Right hindlimb (tissue), 1 donor: ENCODE results near the gene CFLAR.
"Not testable (repeated sequence)": the region's sequence is repeated elsewhere in the genome, so short reads cannot be mapped to it uniquely, and the experiment has no call there.

Experiments used
- DNase-seq: peaks from one replicate; pipeline ENCODE4 v3.0.0-alpha.2; 2018

Gene CFLAR

GRCh38 chr2:201183365-201183727, 67.4 kb downstream of the CFLAR start:
- no peak for DNase-seq

DNA sequence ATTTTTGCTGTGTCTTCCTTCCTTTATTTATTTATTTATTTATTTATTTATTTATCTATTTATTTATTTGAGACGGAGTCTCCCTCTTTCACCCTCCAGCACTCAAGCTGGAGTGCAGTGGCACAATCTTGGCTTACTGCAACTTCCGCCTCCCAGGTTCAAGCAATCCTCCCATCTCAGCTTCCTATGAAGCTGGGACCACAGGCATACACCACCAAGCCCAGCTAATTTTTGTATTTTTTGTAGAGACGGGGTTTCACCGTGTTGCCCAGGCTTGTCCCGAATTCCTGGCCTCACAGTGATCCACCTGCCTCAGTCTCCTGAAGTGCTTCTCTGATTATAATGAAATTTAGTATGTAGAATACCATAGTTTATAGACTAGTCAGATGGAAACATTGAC, 67.9 kb downstream of the CFLAR start:
- DNase-seq = not testable (repeated sequence)

GRCh38 chr2:201184248-201184647, 68.3 kb downstream of the CFLAR start:
- not testable (repeated sequence) for DNase-seq

DNA sequence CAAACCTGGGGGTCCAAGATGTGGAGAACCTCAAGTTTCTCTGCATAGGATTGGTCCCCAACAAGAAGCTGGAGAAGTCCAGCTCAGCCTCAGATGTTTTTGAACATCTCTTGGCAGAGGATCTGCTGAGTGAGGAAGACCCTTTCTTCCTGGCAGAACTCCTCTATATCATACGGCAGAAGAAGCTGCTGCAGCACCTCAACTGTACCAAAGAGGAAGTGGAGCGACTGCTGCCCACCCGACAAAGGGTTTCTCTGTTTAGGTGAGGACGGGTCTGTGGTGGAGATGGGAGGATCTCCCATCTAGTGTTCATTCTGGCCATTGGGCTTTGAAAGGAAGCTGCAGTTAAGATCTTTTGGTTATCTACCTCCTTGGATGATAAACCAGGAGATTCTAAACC, 69.9 kb downstream of the CFLAR start:
- DNase-seq = no peak

DNA sequence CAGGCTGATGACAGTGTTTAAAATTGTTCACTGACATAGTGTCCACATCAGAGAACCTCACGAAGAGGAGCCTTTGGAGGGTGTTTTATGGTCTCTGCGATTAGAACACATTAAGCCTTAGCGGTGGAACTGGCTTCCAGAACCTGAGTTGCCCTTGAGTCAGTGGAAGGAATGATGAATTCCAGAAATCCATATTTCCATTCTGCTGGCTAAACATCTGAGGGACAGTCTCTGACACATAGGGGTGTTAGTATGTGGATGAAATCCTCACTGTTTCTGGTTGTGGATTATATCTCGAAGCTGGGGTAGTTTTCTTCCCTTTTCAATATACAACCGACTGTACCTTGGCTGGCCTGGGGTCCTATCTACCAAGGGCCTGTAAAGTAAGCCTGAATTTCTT, 71.0 kb downstream of the CFLAR start:
- no peak for DNase-seq

DNA sequence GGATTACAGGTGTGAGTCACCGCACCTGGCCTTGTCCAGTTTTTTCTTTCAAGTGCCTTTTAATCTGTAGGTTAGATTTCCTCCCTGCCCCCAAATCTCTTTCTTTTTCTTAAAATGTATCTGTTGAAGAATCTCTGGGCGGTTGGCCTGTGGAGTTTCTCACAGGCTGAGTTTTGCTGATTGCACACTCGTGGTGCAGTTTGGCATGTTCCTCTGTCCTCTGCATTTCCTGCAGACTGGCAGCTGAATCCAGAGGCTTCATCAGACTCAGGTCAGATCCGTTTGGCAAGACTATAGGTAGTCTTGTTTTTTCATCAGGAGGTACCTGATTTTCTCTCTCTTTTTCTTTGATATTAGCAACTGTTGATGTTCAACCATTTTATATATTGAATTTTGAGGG, 72.5 kb downstream of the CFLAR start:
- no peak for DNase-seq

DNA sequence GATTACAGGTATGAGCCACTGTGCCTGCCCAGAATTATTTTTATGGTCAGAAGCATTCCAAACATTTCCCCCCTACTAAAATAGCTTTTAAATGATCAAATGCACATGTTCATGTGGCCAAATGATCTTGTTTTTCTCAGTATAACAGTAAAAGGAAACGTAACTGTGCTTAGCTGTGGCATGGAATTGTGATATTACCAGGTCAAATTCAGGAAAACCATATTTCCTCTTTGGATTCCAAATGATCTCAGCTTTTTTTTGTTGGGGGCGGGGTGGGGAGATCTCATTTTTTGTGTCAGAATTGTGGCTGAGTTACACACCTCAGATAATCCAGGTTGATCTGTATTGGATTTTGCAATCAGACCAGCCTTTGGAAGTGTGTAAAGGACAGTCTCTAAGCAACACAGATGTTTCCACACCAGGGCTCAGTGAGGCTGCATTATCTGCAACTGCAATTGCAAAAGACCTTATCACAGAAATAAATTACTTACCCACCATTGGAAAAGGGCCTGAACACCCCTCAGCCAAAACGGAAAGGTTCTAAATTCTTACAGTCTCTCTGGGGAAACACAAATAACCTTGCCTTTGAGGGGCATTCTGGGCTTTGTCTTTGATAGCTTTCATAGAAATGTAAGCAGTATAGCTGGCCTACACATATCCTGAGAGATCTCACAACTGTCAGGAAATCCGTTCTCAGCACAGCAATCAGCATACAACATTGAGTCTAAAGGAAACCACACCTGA, 75.3 kb downstream of the CFLAR start:
- no peak for DNase-seq

DNA sequence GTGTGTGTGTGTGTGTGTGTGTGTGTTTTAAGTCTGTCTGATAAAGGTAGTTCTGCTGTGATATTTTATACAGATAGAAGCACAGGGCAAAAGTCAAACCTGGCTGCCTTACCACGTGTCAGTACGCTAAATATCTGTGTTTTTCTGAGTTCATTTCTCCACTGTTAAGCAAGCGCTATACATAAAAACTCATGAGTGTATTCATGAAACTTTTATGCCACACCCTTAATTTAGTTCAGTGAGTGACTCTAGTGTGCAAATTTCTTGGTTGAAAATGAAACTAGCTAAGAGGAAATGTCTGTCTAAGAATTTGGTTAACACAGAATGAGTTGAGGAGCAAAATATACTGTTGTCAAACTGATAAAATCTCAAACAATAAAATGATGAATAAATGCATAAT, 78.1 kb downstream of the CFLAR start:
- DNase-seq = no peak

- DNase-seq = no peak
These were observed 79.4 kb downstream of the CFLAR start for GRCh38 chr2:201195331-201195730.

GRCh38 chr2:201196003-201196402, 80.0 kb downstream of the CFLAR start:
- no peak for DNase-seq

DNA sequence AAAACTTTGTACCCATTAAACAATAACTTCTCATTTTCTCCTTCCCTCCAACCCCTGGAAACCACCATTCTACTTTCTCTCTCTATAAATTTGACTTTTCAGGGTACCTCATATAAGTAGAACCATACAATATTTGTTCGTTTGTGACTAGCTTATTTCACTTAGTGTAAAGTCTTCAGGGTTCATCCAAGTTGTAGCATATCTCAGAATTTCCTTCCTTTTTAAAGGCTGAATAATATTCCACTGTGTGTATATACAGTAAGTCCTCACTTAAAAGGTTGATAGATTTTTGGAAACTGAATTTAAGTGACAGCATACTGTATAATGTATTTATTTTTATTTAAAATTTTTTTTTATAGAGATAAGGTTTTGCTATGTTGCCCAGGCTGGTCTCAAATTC, 80.8 kb downstream of the CFLAR start:
- no peak for DNase-seq

DNA sequence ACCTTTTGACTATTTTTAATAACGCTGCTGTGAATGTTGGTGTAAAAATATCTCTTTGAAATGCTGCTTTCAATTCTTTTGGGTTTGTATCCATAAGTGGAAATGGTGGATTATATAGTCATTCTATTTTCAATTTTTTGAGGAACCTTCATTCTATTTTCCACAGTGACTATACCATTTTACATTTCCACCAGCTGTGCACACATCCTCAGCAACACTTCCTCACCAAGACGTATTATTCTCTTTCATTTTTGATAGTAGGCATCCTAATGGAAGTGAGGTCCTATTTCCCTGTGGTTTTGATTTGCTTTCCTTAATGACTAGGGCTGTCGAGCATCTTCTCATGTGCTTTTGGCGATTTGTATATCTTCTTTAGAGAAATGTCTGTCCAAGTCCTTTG, 81.8 kb downstream of the CFLAR start:
- DNase-seq = no peak

DNA sequence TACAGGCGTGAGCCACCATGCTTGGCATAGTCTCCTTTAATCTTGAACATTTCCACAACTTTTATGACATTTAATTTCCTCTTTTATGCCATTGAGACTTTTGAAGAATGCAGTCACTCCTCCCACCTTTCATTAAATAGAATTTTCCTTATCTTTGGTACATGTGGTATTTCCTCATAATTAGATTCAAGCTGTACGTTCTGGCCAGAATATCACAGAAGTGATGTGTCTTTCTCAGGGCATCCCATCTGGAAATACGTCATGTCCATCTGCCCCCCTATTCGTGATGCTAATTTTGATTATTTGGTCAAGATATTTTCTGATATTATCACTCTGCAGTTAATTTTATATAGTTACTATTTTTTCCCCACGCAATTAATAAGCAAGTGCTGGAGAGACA, 83.9 kb downstream of the CFLAR start:
- DNase-seq = no peak

- no peak for DNase-seq
These were observed 84.4 kb downstream of the CFLAR start for GRCh38 chr2:201200345-201200744.

GRCh38 chr2:201201371-201201770, 85.4 kb downstream of the CFLAR start:
- DNase-seq = no peak

GRCh38 chr2:201203916-201204654, 88.1 kb downstream of the CFLAR start:
- no peak for DNase-seq

- no peak for DNase-seq
These were observed 88.9 kb downstream of the CFLAR start for GRCh38 chr2:201204655-201205514.

DNA sequence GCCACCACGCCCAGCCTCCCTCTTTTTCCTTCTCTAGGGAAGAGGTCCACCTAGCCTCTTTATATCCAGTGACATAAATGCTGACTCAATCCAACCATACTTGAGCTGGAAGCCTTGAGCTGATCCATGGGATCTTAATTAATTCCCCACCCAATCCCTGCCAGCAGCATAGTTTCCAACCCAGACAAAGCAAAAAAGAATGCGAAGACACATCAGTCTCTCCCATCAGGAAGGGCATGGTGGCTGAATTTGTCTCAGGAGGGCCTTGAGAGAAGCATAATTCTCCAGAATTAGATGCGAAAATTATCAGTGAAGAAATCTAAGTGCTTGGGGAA, 89.5 kb downstream of the CFLAR start:
- DNase-seq = no peak

DNA sequence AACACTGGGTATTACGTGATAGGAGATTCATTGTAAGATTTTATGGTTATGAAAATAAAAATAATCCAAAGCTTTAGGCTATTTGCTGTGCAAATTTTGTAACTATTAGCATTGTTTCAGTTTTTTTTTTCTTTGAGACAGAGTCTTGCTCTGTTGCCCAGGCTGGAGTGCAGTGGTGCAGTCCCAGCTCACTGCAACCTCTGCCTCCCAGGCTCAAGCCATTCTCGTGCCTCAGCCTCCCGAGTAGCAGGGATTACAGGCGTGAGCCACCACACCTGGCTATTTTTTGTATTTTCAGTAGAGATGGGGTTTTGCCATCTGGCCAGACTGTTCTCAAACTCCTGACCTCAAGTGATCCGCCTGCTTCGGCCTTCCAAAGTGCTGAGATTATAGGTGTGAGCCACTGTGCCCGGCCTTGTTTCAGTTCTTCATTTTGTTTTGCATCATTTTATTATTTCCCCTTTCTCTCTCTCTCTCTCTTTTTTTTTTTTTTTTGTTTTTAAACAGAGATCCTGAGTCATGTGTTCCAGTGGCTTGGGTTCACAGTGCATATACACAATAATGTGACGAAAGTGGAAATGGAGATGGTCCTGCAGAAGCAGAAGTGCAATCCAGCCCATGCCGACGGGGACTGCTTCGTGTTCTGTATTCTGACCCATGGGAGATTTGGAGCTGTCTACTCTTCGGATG, 92.7 kb downstream of the CFLAR start:
- no peak for DNase-seq

DNA sequence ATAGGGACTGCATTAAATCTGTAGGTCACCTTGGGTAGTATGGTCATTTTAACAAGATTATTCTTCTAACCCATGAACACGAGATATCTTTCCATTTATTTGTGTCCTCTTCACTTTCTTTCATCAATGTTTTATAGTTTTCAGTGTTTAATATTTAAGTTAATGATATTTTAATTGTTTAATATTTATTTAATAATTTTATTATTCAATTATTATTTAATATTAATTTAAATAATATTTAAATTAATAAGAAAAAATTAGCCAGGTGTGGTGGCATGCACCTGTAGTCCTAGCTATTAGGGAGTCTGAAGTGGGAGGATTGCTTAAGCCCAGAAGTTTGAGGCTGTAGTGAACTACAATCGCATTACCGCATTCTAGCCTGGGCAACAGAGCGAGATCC, 100.0 kb downstream of the CFLAR start:
- no peak for DNase-seq

DNA sequence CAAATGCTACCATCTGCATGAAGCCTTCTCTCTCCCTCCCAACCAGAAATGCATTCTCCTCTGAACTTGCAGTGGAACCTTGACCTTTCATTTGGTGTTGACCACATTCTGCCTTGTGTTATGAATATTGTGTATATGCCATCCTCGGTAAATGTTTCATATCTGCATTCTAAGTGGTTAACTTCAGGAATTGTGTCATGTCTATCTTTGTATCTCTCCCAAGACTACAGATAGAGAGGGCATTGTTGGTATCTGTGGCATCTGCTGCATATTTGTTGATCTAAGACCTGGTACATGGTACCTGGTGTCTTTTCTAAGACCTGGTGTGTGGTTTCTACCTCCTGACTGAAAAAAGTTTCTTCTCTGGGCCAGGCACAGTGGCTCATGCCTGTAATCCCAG, 101.0 kb downstream of the CFLAR start:
- DNase-seq = no peak

- no peak for DNase-seq
These were observed 102.8 kb downstream of the CFLAR start for GRCh38 chr2:201218780-201219179.
